ENCODE measurements around the gene PHETA2.

- TF ChIP-seq CTCF (conservative IDR thresholded peaks at IDR 0.05), result no peak
- no peak for TF ChIP-seq EZH2 (IDR thresholded peaks at IDR 0.05; ENCODE audit: low read depth)
Observed at GRCh38 chr22:42066126-42066761, 7.8 kb upstream of the PHETA2 start.

All from PC-9 (cell line).